HepG2 (cell line): ENCODE measurements around the gene GBP1.

ENCODE experiments used
- KLF11 ChIP-seq: IDR thresholded peaks from 2 replicates; pipeline ENCODE4 v1.6.1; 2016; ENCODE audit warnings: missing compliant biosample characterization
- NR1H2 ChIP-seq: sonication (generic); formaldehyde crosslinking; IDR thresholded peaks from 2 replicates; pipeline ENCODE4 v1.8.1; 2022; ENCODE audit warnings: low read depth, missing genetic modification reagents, borderline replicate concordance
- TF ChIP-seq, protein P1 (sequence below): sonication (generic); formaldehyde crosslinking; IDR thresholded peaks from 2 replicates; pipeline ENCODE4 v1.8.0; 2022; ENCODE audit warnings: mild to moderate bottlenecking, missing genetic modification reagents, borderline replicate concordance

- TF ChIP-seq KLF11 (CRISPR knock-in tag) (no peak), NR1H2 (CRISPR knock-in tag) (no peak)
- TF ChIP-seq, protein P1, sequence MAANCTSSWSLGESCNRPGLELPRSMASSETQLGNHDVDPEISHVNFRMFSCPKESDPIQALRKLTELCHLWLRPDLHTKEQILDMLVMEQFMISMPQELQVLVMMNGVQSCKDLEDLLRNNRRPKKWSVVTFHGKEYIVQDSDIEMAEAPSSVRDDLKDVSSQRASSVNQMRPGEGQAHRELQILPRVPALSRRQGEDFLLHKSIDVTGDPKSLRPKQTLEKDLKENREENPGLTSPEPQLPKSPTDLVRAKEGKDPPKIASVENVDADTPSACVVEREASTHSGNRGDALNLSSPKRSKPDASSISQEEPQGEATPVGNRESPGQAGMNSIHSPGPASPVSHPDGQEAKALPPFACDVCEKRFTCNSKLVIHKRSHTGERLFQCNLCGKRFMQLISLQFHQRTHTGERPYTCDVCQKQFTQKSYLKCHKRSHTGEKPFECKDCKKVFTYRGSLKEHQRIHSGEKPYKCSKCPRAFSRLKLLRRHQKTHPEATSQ (CRISPR knock-in tag) = no peak
Measured at GRCh38 chr1:89023026-89023425, 42.0 kb downstream of the GBP1 start.
